Peyer's patch (tissue), 4 donors: ENCODE results near the gene LCA5. TPM values are rescaled to one million over a fixed set of nuclear protein-coding genes. Genes with fewer than 3 reads are reported as not detected.

Experiments used
- DNase-seq, 3 donors: peaks; one replicate each; pipeline ENCODE4 v3.0.0-alpha.2; 2017 to 2019
- H3K27ac ChIP-seq, 4 donors: fragments of 200-600 bp; sonication (generic); one replicate each; pipeline ENCODE4 v1.5.1; 2016 to 2019
- H3K27me3 ChIP-seq, 2 donors: fragments of 200-600 bp; sonication (generic); one replicate each; pipeline ENCODE4 v1.5.1; 2019
- H3K36me3 ChIP-seq, 3 donors: fragments of 200-600 bp; sonication (generic); one replicate each; pipeline ENCODE4 v1.5.1; 2016 to 2019
- H3K4me1 ChIP-seq, 4 donors: fragments of 200-600 bp; sonication (generic); one replicate each; pipeline ENCODE4 v1.5.1; 2016 to 2019
- H3K4me3 ChIP-seq, 4 donors: fragments of 200-600 bp; sonication (generic); 1 replicate in 3 of 4; 2 replicates in 1 of 4; pipeline ENCODE4 v1.5.1; 2016 to 2019; ENCODE audit warnings: mild to moderate bottlenecking in 1 of 4
- H3K9me3 ChIP-seq, 4 donors: fragments of 200-600 bp; sonication (generic); one replicate each; pipeline ENCODE4 v1.5.1; 2016 to 2019; ENCODE audit warnings: mild to moderate bottlenecking in 1 of 4
- POLR2A ChIP-seq, 2 donors: fragments of 450-650 bp; IDR thresholded peaks; one replicate each; pipeline ENCODE4 v1.5.1; 2017; ENCODE audit warnings: antibody characterized with exemption in 2 of 2, mild to moderate bottlenecking in 2 of 2, moderate library complexity in 2 of 2
- total RNA-seq, 4 donors: library from RNA; depleted of rRNA; stranded (reverse); fragments of >200 nt; gene quantifications; one replicate each; pipeline ENCODE4 v1.1.0, GENCODE V29; 2016
- TF ChIP-seq, protein P1 (sequence below), 6 experiments: fragments of 450-650 bp in 4 of 6; fragments of 200-600 bp in 2 of 6; sonication (generic) in 1 of 6; IDR thresholded peaks; one replicate each; pipeline ENCODE4 v1.5.1; 2017 to 2019; ENCODE audit warnings: antibody characterized with exemption in 6 of 6, mild to moderate bottlenecking in 3 of 6, moderate library complexity in 1 of 6

Gene LCA5
- total RNA-seq, 4 donors from 2014 or later, result 0.88 to 5.0 (median 2.0) TPM

GRCh38 chr6:79571030-79571367, 33.8 kb upstream of the LCA5 start:
- Histone ChIP-seq H3K36me3 (no peaks in the 10 kb centered on the region), H3K4me1 (no peaks in the 10 kb centered on the region), H3K27ac (peak overlapping the region in 1 of 4 donors; percentile 48), H3K27me3 (no peaks in the 10 kb centered on the region), H3K4me3 (peak overlapping the region in 2 of 4 donors; percentile 36 to 47), H3K9me3 (no peaks in the 10 kb centered on the region)
- TF ChIP-seq, protein P1, sequence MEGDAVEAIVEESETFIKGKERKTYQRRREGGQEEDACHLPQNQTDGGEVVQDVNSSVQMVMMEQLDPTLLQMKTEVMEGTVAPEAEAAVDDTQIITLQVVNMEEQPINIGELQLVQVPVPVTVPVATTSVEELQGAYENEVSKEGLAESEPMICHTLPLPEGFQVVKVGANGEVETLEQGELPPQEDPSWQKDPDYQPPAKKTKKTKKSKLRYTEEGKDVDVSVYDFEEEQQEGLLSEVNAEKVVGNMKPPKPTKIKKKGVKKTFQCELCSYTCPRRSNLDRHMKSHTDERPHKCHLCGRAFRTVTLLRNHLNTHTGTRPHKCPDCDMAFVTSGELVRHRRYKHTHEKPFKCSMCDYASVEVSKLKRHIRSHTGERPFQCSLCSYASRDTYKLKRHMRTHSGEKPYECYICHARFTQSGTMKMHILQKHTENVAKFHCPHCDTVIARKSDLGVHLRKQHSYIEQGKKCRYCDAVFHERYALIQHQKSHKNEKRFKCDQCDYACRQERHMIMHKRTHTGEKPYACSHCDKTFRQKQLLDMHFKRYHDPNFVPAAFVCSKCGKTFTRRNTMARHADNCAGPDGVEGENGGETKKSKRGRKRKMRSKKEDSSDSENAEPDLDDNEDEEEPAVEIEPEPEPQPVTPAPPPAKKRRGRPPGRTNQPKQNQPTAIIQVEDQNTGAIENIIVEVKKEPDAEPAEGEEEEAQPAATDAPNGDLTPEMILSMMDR (IDR thresholded peaks at IDR 0.05), result no peak
- TF ChIP-seq POLR2A (IDR thresholded peaks at IDR 0.05), result no peak
- DNase-seq, result no peak

DNA sequence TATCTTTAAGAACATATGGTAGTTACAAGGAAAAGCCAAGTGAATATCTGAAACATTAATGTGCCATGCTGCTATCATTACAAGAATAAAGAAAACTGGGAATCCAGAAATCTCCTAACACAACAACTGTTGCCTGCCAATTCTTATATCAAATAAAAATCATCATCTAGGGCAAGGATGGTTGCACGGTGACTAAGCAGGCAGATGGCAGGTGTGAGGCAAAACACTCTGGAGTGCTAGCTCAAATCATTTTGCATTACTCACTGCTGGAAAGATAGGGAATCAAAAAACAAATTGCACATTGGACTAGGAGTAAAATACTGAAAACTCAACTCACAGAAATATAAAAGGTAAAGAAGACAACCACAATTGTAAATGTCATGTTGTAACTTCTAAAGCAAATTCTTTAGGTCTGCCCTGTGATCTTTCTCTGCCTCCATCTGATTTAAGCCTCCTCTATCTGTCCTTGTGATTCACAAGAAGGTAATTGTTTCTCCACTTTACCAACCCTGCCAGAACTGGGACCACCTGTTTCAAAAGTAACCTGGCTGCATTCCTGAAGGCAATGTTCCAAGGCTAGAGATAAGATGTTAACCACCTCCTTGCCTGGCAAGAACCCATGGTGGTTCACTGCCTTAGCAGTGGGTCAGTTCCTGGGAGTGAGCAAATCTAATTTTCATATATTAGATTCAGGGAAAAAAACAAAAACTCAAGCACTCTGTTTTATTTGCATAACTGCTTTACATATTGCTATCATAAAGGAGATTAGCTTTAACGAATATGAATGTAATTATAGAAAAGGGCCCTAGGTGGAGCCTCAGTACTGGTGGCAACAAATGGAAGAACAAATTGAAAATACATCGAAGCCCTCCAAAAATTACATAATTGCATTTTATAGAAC, 33.1 kb upstream of the LCA5 start:
- Histone ChIP-seq H3K27me3 (no peaks in the 10 kb centered on the region), H3K27ac (peak overlapping the region in 3 of 4 donors; percentile 18 to 48 (median 20)), H3K9me3 (no peaks in the 10 kb centered on the region), H3K4me1 (no peaks in the 10 kb centered on the region), H3K4me3 (peak overlapping the region in 2 of 4 donors; percentile 36 to 47), H3K36me3 (no peaks in the 10 kb centered on the region)
- TF ChIP-seq, protein P1 (IDR thresholded peaks at IDR 0.05), result peak in 4 of 6 experiments; percentile 50 to 91 (median 86)
- TF ChIP-seq POLR2A (IDR thresholded peaks at IDR 0.05), result no peak
- peak in 1 of 3 donors; percentile 53 for DNase-seq

DNA sequence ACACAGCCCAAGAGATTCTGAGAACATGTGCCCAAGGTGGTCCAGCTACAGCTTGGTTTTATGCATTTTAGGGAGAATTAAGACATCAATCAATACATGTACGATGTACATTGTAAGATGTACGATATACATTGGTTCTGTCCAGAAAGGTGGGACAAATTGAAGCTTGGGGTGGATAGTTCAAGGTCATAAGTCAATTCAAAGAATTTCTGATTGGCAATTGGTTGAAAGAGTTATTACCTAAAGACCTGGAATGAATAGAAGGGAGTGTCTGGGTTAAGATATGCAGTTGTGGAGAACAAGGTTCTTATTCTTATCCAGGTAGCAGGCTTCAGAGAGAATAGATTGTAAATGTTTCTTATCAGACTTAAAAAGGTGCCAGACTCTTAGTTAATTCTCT, 31.8 kb upstream of the LCA5 start:
- DNase-seq, result no peak
- H3K9me3 ChIP-seq, result no peaks in the 10 kb centered on the region
- no peaks in the 10 kb centered on the region for H3K36me3 ChIP-seq
- no peak overlapping the region for H3K27ac ChIP-seq
- no peak overlapping the region for H3K4me3 ChIP-seq
- TF ChIP-seq, protein P1 (IDR thresholded peaks at IDR 0.05), result no peak
- TF ChIP-seq POLR2A (IDR thresholded peaks at IDR 0.05), result no peak
- H3K27me3 ChIP-seq, result no peaks in the 10 kb centered on the region
- H3K4me1 ChIP-seq, result no peaks in the 10 kb centered on the region

- TF ChIP-seq, protein P1 (IDR thresholded peaks at IDR 0.05), result no peak
- no peak for TF ChIP-seq POLR2A (IDR thresholded peaks at IDR 0.05)
- H3K4me1 ChIP-seq, result no peaks in the 10 kb centered on the region
- no peaks in the 10 kb centered on the region for H3K9me3 ChIP-seq
- DNase-seq, result no peak
- H3K4me3 ChIP-seq, result no peak overlapping the region
- H3K27me3 ChIP-seq, result no peaks in the 10 kb centered on the region
- no peak overlapping the region for H3K27ac ChIP-seq
- H3K36me3 ChIP-seq, result no peaks in the 10 kb centered on the region
These were observed 27.4 kb upstream of the LCA5 start for GRCh38 chr6:79564636-79565035.

- H3K9me3 ChIP-seq, result no peaks in the 10 kb centered on the region
- no peak for TF ChIP-seq POLR2A (IDR thresholded peaks at IDR 0.05)
- TF ChIP-seq, protein P1 (IDR thresholded peaks at IDR 0.05), result no peak
- H3K4me3 ChIP-seq, result no peak overlapping the region
- no peaks in the 10 kb centered on the region for H3K36me3 ChIP-seq
- H3K4me1 ChIP-seq, result no peaks in the 10 kb centered on the region
- DNase-seq, result no peak
- no peak overlapping the region for H3K27ac ChIP-seq
- H3K27me3 ChIP-seq, result no peaks in the 10 kb centered on the region
These were observed 22.5 kb upstream of the LCA5 start for GRCh38 chr6:79559706-79560105.
